ENCODE data around the gene MS4A8.

MS4A8 gene

GRCh38 chr11:60763692-60764369 is 64.4 kb downstream of the MS4A8 start:
- no peak for DNase-seq (ENCODE audit: low read depth)

GRCh38 chr11:60764879-60765278 is 65.5 kb downstream of the MS4A8 start:
- no peak for DNase-seq (ENCODE audit: low read depth)

- no peak for DNase-seq (ENCODE audit: low read depth)
These were observed 65.9 kb downstream of the MS4A8 start for GRCh38 chr11:60765355-60765754.
